GM21619 (cell line): Measurements from ENCODE around the gene BRD4.

Experiments used
- ATAC-seq: cut with Tn5 transposase; IDR thresholded peaks from one replicate; pipeline ENCODE4 v1.9.1; 2021; ENCODE audit not compliant: unreplicated experiment

Gene BRD4

GRCh38 chr19:15316498-15316897 is 15.8 kb downstream of the BRD4 start:
- ATAC-seq, result no peak

GRCh38 chr19:15315101-15315500 is 17.2 kb downstream of the BRD4 start:
- no peak for ATAC-seq

- no peak for ATAC-seq
Measured at GRCh38 chr19:15313649-15314279, 18.6 kb downstream of the BRD4 start.

DNA sequence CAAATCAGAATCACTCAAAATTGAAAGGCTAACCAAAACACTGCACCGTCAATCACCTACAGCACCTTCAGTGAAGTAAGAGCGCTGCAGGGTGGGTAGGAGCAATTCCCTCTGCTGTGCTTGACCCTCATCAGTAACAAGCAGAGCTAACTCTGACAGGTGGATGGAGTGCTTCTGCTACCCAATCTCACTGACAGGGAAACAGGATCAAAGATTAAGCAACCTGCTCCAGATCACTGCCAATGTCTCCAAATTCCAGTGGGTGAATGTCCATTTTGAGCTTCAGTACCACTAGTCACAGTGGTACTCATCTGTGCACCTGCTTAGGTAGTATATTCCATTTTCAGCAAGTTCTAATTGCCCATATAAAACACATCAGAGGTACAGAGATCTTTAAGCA is 25.2 kb downstream of the BRD4 start:
- ATAC-seq, result no peak

- ATAC-seq, result no peak
Measured at GRCh38 chr19:15305582-15306334, 26.6 kb downstream of the BRD4 start.

- ATAC-seq, result no peak
Measured at GRCh38 chr19:15304140-15304705, 28.1 kb downstream of the BRD4 start.

GRCh38 chr19:15303105-15303780 is 29.1 kb downstream of the BRD4 start:
- ATAC-seq, result no peak

DNA sequence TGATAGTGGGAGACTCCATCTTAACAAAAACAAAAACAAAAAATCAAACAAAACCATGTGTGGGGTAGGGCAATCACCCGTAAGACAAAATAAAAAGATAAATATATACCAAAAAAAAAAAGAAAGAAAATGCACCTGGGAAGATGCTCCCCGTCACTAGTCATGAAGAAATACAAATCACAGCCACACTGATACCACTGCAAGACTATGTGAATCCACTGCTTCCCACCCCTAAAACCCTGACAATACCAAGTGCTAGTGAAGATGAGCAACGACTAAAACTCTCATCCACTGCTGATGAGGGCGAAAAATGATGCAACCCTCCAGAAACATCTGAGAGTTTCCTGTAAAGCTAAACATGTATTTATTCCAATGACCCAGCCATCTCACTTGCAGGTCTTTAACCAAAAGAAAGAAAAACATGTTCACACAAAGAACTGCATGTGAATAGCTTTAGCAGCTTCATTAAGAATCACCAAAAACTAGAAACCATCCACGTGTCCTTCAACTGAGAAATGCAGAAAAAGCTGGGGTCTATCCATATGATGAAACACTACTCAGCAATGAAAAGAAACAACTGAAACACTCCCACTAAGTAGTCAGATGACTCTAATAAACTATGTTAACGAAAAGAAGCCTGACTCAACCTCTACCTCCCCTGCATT is 31.7 kb downstream of the BRD4 start:
- ATAC-seq, result no peak

DNA sequence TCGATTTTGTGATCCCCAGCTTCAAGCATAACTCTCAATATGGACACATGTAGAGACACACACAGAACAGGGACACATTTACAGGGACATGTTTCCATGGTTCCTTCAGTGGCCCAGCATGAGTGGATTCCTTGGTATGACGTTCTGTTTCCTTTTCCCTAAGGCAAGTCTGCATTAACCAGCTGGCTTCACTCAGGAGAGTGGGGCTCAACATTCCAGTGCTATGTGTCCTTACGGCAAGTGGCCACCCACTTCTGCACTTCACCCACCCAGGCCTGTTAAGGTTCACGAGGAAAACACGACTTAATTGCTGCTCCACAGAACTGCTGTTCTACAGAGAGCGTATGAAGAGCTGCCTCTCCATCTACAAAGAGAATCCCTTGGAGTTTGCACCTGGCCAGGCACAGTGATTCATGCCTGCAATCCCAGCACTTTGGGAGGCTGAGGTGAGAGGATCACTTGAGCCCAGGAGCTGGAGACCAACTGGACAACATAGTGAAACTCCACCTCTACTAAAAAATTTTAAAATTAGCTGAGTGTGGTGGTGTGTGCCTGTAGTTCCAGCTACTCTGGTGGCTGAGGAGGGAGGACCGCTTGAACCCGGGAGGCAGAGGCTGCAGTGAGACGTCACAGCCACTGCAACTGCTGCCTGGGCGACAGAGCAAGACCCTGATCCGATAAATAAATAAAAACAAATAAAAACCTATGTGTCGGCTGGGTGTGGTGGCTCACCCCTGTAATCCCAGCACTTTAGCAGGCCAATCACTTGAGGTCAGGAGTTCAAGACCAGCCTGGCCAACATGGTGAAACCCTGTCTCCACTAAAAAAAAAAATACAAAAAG is 32.5 kb downstream of the BRD4 start:
- ATAC-seq, result no peak

- ATAC-seq, result no peak
Measured at GRCh38 chr19:15298847-15299567, 33.3 kb downstream of the BRD4 start.

GRCh38 chr19:15297416-15298224 is 34.7 kb downstream of the BRD4 start:
- no peak for ATAC-seq

DNA sequence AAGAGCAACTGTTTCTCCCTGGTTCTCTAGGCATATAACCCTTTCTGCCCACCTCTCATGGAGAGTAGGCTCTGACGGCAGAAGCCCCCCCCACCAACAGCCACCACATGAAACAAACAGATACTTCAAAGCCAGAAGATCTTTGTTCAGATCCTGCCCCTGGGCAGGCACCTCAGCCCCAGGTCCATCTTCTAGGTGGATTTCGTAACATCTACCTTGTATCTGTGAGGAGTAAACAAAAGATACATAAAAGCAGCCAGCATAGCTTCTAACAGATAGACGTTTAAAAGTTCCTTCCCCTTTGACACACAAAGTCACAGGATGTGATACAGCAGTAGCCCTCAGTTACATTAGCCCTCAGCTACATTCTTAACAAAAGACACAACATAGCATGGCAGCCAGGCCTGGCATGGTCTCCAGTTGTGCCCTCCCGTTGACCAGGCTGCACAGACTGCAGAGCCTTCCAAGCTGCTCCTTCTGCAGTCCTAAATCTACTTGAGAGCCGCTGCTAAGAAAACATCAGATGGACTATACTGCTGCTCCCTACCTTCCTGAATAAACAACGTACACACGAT is 35.4 kb downstream of the BRD4 start:
- no peak for ATAC-seq

GRCh38 chr19:15296353-15296752 is 36.0 kb downstream of the BRD4 start:
- ATAC-seq, result no peak

DNA sequence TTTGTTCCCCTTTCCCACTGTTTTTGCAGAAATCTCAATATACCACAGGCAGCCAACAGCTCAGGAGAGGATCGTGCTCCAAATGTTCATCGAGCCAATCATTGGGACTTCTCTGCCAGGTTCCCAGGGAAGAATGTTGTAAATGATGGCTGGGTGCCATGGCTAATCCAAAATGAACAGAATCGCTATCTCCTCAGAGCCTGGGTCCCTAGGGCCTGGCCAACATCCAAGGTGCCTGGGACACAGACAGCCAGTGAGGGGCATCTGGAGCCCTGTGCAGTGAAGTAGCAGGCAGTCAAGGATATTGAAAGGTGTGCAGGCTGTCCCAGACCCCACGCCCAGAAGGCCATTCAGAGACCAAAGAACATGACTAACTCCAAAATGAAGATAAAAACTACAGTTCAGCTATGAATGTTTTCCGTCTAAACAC is 37.8 kb downstream of the BRD4 start:
- no peak for ATAC-seq

GRCh38 chr19:15293781-15294491 is 38.4 kb downstream of the BRD4 start:
- no peak for ATAC-seq

DNA sequence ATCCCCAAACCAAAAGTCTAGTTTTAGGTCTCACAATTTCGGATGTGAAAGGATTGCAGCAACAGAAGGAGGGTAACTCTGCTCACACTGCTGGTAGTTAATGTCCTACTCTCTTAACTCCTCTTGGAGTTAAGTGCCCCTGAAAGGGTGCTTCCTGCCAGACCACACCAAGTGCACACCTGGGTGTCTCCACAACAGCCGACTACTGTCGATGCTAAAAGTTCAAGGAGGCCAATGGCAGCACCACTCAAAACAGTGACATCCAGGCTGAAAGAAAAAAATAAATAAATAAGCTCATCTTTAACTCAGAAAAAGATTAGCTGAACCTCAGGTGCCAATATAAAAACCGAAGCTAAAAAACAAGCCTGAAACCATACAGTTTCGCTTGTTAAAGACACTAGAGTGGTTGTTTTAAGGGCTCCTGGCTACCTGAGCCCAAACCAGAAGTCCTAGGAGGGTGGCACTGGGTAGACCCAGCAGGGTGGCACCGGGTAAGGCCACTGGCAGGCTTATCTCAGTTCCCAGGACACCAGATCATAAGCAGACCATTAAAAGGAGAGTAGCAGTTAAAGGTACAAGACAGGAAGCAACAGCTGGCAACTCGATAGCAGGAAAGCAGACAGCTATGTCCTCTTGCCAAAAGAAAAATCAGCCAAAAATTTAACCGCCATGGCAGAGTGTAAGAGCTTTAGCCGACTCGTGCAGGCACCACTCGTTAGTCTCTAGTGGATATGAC is 39.3 kb downstream of the BRD4 start:
- ATAC-seq, result no peak

DNA sequence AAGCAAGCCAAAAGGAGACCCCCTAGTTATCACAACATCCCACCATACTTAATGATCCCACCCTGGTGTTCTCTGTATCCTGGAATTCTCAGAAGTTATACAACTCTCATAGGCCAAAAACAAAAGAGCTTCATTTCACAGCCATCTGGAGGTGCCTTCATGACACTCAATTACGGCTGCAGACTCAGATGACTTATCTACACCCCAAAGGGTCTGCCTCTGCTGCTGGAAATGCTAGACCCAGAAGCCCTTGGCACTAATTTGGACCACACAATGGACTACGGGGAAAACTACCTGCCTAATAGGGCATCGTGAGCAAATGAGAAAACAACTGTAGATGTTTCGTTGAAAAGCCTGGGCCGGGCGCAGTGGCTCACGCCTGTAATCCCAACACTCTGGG is 40.2 kb downstream of the BRD4 start:
- ATAC-seq, result no peak
